B cell (primary cell): Measurements from ENCODE around the gene TANC1.

Experiments used
- CTCF ChIP-seq: fragments of 200-600 bp; IDR thresholded peaks from one replicate; pipeline ENCODE4 v1.8.0; 2022; ENCODE audit warnings: antibody characterized with exemption, mild to moderate bottlenecking
- EZH2 ChIP-seq: IDR thresholded peaks from 2 replicates; pipeline ENCODE4 v1.6.1; 2012; ENCODE audit warnings: borderline replicate concordance, low read depth, mild to moderate bottlenecking, moderate library complexity, low read length; ENCODE audit not compliant: insufficient read depth, poor library complexity, severe bottlenecking

- TF ChIP-seq CTCF (no peak), EZH2 (no peak)
These were observed 225.4 kb downstream of the TANC1 start for GRCh38 chr2:159193791-159194190.
